Skin of body (tissue), 2 donors: Measurements from ENCODE around the gene ITGB1BP1. TPM values are rescaled to one million over a fixed set of nuclear protein-coding genes. Genes with fewer than 3 reads are reported as not detected.
A peak's percentile ranks its signal among the peaks of the same experiment; 100 is the strongest.

Experiments used
- DNase-seq: peaks from one replicate; lab custom pipeline; 2025; lab: John Stamatoyannopoulos, UW
- total RNA-seq: library from RNA; depleted of rRNA; stranded (reverse); fragments of >200 nt; gene quantifications from one replicate; pipeline ENCODE4 v1.2.3, GENCODE V29; 2014

Gene ITGB1BP1, protein sequence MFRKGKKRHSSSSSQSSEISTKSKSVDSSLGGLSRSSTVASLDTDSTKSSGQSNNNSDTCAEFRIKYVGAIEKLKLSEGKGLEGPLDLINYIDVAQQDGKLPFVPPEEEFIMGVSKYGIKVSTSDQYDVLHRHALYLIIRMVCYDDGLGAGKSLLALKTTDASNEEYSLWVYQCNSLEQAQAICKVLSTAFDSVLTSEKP
- total RNA-seq, result 39.1 TPM

DNA sequence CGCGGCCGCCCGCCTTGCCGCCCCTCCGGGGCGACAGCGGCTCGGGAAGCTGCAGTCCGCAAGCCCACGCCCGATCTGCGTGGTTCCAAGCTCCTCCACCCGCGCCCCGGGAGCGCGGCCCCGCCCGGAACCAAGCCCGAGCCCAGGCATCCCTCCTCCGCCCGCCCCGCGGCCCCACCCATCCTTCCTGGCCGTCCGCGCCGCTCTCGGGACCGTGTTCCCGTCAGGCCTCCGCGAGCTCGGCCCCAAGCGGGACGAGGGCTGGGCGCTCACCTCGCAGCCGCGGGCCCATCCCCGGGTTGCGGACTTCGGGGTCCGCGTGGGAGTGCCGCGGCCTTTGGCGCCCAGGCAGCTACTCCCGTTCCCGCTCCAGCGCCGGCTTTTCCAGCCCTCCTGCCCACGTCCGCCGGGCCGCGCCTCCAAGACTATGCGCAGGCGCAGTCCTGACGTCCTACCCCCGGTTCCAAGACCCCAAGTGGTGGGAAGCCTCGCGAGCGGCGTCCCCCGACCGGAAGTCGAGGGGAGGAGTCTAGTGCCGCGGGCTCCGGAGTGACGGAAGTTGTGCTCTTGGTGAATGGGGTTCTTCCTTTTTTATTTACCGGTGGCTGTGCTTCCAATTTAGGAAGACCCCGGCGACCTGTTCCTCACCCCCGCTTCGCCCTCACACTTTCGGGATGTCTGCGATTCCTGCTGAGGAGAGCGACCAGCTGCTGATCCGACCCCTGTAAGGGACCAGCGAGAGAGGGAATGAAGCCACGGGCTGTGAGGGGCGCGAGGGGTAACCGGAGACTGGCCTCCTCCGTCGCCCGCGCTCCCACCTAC, at the start of gene ITGB1BP1, which contains the start of gene CPSF3:
Gene ITGB1BP1, minus strand, starts transcription at position 429 of the 822 bp plus-strand sequence. CDS start 4,831 bp downstream, outside the sequence.
Gene CPSF3, plus strand, starts transcription at position 555 of the 822 bp plus-strand sequence. Its CDS starts 120 bp downstream, at position 675.
- DNase-seq, result peak; percentile 98

DNA sequence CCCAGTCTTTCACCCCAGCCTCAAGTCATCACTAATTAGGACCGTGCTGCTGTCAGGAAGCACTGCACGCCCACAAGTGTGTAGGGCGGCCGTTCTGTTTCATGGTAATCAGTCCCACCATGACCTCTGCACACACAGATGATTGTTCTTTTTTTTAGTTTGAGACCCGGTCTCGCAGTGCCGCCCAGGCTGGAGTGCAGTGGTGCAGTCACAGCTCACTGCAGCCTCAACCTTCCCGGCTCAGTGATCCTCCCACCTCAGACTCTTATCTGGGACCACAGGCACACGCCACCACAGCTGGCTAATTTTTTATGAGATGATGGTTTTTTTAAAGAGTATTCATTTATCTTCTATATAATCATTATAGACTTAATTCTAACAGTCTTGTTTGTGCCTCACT, 49.2 kb upstream of the ITGB1BP1 start:
- no peak for DNase-seq

DNA sequence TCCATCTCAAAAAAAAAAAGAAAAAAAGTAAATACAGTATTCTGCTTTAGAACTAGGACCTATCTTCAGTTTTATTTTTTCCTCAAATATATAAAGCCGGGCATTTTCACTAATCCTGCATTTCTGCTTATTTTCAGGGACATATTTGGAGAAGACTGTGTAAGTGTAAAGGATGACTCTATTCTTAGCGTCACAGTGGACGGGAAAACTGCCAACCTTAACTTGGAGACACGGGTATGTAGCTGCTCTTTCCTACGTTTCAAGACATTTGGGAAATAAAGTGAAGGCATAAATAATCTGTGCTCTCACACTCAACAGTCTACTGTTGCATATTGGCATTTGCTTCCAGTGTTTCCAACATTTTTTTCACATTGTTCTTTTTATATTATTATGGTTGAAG, 47.9 kb upstream of the ITGB1BP1 start:
- DNase-seq, result no peak

DNA sequence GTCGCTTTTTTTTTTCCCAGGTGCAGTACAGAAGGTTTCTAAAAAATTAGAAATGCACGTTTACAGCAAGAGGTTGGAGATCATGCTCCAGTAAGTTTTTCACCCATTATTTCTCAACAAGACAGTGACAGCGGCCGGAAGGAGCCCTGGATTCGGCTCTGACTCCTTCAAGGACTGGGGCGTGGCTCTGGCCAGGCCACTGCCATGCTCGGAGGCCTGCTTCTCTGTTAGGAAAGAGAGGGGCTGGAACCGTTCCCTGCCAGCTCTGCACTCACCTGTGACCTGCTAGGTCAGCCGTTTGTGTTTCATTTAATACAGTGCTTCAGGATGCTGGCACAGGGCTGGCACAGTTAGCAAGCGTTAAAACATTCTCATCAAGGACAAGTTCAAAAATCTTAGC, 44.4 kb upstream of the ITGB1BP1 start:
- DNase-seq, result no peak

DNA sequence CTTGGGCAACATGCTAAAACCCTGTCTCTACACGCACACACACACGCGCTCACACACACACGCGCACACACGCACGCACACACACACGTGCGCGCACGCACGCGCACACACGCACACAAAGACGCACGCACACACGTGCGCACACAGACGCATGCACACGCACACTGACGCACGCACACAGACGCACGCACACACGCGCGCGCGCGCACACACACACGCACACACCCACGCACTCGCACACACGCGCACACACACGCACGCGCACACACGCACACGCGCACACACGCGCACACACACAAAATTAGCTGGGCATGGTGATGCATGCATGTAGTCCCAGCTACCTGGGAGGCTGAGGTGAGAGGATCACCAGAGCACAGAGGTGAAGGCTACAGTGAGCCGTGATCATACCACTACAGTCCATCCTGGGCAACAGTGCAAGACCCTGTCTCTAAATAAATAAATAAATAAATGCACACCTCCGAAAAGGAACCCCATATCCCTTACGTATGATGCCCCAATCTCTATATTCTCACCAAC, 42.9 kb upstream of the ITGB1BP1 start:
- no peak for DNase-seq

DNA sequence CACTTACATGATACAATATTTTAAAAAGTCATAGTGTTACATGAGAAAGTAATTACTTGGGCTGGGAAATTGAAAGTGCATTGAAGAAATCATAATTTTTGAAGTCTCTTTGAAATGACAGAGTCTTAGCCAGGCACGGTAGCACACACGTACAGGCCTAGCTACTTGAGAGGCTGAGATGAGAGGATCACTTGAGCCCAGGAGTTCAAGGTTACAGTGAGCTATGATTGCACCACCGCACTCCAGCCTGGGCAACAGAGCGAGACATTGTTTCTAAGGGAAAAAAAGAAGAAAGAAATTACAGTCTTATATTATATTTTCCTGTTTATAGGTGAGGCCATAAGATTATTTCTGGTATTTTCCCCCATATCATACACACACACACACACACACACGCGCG, 41.8 kb upstream of the ITGB1BP1 start:
- no peak for DNase-seq

DNA sequence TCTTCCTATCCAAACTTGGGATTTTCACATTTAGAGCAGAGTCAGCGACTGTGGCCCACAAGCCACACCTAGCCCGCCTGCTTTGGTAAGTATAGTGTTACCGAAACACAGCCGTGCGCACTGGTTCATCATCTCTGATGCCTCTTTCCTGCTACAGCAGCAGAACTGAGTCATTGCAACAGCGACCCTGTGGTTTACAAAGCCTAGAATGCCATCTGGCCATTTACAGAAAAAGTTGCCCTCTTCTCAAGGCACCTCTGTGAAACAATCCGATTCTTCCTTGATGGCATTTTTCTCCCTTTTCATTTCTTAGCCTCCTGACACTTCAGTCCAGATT, 40.3 kb upstream of the ITGB1BP1 start:
- DNase-seq, result no peak

DNA sequence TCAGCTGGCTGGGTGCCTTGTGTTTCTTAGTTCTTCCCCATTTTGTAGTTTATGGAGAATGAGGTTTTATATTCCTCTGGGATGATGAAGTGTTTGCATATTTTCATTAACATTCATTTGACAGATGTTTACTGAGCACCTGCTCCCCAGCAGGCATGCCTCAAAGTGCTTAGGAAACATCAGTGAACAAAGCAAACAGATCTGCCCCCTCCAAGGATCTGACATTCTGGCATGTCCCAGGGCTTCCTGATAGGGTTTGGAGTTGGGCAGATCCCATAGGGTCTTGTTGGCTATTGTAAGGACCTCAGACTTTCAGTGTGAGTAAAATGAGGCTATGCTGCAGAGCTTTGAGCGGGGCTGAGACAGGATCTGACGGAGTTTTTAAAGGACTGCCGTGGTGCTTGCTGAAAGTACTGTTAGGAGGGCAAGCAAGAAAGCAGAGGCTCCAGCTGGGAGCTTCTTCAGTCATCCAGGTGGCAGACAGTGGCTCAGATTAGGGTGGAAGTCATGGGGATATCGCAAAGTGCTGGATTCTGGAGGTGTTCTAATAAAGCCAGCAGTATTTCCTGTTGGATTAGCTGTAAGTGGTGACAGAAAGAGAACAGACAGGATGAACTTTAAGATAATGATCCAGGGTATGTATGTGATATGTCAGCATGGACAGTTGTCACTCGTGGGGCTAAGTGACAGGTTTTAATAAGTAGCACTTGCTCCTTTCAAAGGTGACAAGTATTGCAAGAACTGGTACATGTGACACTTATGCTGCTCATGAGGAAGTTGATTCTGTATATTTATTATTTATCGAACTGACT, 39.8 kb upstream of the ITGB1BP1 start:
- DNase-seq, result no peak

DNA sequence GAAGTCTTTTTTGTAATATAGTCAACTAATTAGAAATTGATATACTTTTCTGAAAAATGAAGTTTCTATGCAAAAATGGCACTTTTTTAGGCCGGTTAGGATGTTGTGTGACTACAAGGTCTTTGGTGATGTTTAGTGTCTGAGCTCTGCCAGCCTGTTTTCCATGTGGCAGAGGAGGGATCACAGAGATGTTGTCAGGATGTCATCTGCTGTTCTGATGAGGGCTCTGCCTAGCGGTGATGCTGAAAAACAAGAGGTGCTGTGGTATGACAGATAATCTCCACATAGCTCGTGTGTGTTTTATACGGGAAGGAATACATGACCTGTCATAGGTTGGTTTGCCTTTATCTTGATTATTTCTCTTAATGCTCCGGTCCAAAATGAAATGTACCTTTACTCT, 39.0 kb upstream of the ITGB1BP1 start:
- no peak for DNase-seq

DNA sequence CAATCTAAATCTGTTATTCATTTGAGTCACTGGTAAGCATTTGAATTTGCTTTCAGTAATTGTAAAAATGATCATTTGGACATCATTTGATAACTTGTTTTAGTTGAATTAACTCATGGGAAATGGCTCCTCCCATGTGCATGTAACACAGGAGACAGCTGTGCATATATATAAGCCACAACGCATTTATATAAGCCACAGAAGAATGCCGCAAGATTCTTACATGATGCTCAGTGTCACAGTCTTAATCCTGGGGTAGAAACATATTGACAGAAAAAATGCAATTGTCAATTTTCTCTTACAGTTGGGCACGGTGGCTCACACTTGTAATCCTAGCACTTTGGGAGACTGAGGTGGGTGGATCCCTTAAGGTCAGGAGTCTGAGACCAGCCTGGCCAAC, 37.8 kb upstream of the ITGB1BP1 start:
- DNase-seq, result peak; percentile 32

DNA sequence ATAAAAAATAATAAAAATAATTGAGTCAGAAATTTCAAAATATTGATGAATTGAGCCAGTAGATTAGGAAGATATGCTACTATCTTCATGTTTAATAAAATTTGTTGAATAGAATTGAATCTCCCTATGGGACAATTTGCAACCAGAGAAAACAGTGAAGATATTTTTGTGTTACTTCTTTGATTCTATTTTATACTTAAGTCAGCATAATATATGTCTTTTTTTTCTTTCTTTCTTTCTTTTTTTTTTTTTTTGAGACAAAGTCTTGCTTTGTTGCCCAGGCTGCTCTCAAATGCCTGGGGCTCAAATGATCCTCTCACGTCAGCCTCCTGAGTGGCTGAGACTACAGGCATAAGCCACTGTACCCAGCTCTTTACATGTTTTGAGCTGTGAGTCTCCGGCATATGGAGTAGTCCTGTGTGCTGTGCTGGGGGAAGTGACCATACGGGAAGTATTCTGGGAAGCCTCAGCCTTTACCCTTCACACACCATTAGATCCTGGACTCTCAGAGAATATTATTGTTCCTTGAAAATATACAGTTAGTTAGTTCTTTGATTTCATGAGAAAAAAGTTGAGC, 37.2 kb upstream of the ITGB1BP1 start:
- no peak for DNase-seq

DNA sequence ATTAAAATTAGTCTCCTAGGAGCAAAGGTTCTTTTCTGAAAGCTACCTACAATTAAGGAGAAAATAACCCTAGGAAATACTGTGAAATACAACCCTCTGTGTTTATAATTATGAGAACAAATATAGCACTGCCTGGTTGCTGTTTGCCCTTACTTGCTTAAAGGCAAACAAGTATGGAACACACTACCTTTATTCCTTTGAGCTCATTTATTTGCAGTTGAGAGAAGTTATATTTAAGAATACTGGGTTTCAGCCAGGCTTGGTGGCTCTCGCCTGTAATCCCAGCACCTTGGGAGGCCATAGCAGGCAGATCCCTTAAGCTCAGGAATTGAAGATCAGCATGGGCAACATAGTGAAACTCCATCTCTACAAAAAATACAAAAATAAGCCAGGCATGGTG, 27.9 kb upstream of the ITGB1BP1 start:
- no peak for DNase-seq

DNA sequence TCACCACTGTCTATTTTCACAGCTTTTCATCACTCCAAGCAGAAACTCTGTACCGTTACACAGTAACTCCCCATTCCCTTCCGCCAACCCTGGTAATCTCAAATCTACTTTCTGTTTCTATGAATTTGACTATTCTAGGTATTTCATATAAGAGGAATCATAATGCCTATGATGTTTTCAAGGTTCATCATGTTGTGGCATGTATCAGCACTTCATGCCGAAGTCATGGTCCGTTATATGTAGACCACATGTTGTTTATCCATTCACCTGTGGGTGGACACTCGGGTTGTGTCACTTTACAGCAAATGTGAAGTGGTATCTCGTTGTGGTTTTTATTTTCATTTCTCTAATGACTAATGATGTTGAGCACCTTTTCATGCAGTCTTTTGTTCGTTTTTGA, 21.8 kb upstream of the ITGB1BP1 start:
- no peak for DNase-seq

DNA sequence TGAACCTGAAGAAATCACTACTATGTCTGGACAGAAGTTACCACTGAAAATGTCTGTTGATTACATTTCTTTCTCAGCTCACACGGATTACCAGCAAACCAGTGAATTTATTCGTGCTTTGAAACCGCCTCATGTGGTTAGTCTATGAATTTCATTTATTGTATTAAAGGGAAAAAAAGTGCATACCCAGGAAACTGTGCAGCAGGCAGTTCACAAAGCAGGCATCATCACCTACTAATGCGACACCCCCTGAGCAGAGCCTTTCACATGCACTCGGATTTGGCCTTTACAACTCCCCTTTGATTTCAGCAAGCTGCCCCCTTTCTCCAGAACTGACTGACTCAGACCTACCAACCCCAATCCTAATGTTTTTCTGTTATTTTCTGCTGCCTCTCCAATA, 20.2 kb upstream of the ITGB1BP1 start:
- no peak for DNase-seq

DNA sequence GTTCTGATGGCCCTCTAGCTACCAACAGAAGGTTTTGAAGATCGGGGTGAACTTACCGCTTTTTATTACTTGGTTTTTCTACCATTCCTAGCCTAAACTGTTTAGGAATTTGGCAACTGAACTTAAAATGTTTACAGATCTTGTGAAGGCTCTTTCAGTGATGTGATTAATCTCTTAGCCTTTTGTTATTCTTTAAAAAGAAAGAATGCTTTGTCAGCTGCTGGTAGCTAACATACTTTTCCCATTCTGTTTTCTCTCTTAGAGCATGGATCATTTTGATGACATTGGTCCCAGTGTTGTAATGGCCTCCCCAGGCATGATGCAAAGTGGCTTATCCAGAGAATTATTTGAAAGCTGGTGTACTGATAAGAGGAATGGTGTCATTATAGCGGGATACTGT, 18.2 kb upstream of the ITGB1BP1 start:
- DNase-seq, result no peak

DNA sequence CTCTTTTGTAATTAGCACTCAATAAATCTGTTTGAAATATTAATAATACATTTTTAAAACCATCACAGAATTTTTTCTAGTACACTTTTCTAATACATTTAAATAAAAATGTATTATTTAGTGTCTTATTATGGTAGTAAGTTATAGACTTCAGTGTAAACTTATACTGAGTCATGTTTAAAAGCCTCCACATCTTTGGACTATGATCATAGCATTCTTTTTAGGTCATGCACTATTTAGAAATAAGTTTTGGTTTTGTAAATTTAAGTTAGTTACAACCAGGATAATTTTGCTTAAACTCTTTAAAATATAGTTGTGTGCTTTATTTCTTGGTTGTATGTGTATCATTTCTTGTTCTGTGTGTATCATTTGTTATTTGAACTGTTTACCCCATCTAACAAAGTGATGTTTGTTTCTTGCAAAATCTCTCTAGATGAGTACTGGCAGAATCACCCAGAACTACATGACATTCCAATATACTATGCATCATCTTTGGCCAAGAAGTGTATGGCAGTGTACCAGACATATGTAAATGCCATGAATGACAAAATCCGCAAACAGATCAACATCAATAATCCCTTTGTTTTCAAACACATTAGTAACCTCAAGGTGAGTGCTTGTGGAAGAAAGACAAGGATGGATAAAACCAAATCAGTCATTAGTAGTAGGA, 16.9 kb upstream of the ITGB1BP1 start:
- peak; percentile 70 for DNase-seq

DNA sequence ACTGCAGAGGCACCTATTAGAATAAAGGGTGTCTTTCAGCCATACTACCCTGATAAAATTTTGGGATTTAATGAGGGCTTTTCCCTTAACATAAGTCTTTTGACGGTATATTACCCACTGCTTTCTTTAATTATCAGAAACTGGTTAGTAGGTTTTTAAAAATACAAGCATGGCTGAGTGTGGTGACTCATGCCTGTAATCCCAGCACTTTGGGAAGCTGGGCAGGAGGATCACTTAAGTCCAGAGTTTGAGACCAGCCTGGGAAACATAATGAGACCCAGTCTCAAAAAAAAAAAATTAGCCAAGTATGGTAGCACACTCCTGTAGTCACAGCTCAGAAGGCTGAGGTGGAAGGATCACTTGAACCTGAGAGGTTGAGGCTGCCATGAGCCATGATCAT, 16.2 kb upstream of the ITGB1BP1 start:
- DNase-seq, result no peak

DNA sequence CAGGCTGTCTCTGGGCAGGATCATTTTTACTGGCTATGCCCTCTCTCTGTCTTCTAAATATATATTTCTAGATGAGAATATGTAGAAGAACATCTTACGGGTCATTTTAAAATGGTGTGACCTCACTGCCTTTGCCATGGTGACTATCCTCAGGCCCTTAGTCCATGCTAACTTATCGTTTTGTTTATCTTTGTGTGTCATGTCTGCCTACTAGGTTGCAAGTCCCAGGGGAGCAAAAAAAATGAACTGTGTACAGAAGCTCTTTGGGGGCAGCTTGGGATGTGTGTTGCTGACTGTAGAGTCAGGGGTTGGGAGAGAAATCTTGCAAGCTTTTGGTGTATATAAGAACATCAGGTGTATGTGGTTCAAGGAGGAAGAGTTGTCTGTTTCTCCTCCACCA, 11.2 kb upstream of the ITGB1BP1 start:
- no peak for DNase-seq

DNA sequence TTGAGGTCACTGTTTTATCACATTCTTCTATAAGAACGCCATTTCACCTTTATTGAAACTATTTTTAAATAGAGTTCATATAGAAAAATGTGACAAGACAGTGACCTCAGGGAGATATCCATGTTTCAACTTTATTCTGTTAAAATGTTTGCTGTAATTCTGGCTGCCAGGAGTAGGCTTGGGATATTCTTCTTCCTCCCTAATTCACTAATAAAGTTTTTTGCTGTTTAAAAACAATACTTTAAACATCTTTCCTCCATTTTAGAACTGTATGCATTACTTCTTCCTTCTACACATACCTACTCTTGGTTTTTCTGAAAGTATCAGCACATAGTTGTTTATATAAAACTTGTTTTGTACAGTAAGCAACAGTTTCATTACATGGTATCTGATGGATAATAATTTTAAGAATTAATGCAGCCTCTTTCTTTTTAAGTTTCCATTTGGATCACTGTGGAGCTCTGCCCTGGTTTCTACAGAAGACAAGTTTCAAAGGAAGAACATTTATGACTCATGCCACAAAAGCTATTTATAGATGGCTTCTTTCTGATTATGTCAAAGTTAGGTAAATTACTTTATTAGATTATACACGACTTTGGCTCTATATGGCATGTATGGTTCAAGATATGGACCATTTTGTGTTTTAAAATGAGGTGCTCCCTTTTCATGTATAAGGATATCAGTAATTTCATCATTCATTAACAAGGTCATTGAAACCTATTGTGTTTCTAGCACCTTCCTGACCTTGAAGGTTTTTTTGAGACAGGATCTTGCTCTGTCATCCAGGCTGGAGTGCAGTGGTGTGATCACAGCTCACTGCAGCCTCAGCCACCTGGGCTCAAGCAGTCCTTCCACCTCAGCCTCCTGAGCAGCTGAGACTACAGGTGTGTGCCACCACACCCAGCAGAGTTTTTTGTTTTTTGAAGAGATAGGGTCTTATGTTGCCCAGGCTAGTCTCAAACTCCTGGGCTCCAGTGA, 7.3 kb upstream of the ITGB1BP1 start:
- no peak for DNase-seq
